ENCODE measurements around the gene GNAT2. TPM values are rescaled to one million over a fixed set of nuclear protein-coding genes. Genes with fewer than 3 reads are reported as not detected.

The GNAT2 gene
- total RNA-seq, 4 donors from 2014 or later, result not detected

GRCh38 chr1:109625176-109625575 is 5.8 kb upstream of the GNAT2 start:
- 90 to 100% methylated on average over 1 to 15 of the region's 16 CpGs for WGBS, 2 donors (ENCODE audit: low coverage in 1 of 2)
- DNase-seq, result no peak
- Histone ChIP-seq H3K9me3 (no peaks in the 10 kb centered on the region), H3K36me3 (no peaks in the 10 kb centered on the region), H3K27ac (no peak overlapping the region), H3K4me3 (no peak overlapping the region), H3K27me3 (no peaks in the 10 kb centered on the region), H3K4me1 (peaks cover 4 to 34% (median 16%) of the 10 kb centered on the region in 4 donors)
- in situ Hi-C loops (cut with MboI; ENCODE audit: low pct_ligation_motif_present in 1 of 4, low pct_unique_long_range_greater_than_20kb in 1 of 4, low sequenced_read_pairs in 3 of 4), result loop anchor here in 1 of 4 donors (10.0 kb wide), 1 partner anchor 80 kb away; the partner anchor contains the start of gene GNAI3
- TF ChIP-seq POLR2AphosphoS5 (IDR thresholded peaks at IDR 0.05), result no peak
- TF ChIP-seq POLR2A (IDR thresholded peaks at IDR 0.05), result no peak
- no peak for TF ChIP-seq CTCF (IDR thresholded peaks at IDR 0.05)
- TF ChIP-seq EP300 (IDR thresholded peaks at IDR 0.05; ENCODE audit: low read depth), result no peak
- intact Hi-C loops (cut with DNase I; ENCODE audit: low total_unique reads), result loop anchor here (5.0 kb wide), 1 partner anchor 78 kb away; the partner anchor contains the start of gene GNAI3

GRCh38 chr1:109624201-109625010 is 5.0 kb upstream of the GNAT2 start:
- TF ChIP-seq POLR2AphosphoS5 (IDR thresholded peaks at IDR 0.05) (no peak), CTCF (IDR thresholded peaks at IDR 0.05) (no peak), EP300 (IDR thresholded peaks at IDR 0.05; ENCODE audit: low read depth) (no peak), POLR2A (IDR thresholded peaks at IDR 0.05) (no peak)
- in situ Hi-C loops (cut with MboI; ENCODE audit: low pct_ligation_motif_present in 1 of 4, low pct_unique_long_range_greater_than_20kb in 1 of 4, low sequenced_read_pairs in 3 of 4), result loop anchor here in 2 of 4 donors (5.0 to 10.0 kb wide), 2 partner anchors 77 to 80 kb away; partner anchors contain the start of gene GNAI3 (in 2 of the 2)
- Histone ChIP-seq H3K9me3 (no peaks in the 10 kb centered on the region), H3K4me3 (no peak overlapping the region), H3K4me1 (peaks cover 4 to 35% (median 19%) of the 10 kb centered on the region in 4 donors), H3K27ac (peak overlapping the region in 1 of 4 donors; percentile 8), H3K36me3 (no peaks in the 10 kb centered on the region), H3K27me3 (no peaks in the 10 kb centered on the region)
- 77% methylated on average over 15 of the region's 17 CpGs; no CpG with 5 or more reads in 1 of the 2 donors for WGBS, 2 donors (ENCODE audit: low coverage in 1 of 2)
- intact Hi-C loops (cut with DNase I; ENCODE audit: low total_unique reads), result loop anchor here (5.0 kb wide), 1 partner anchor 77 kb away; the partner anchor contains the start of gene GNAI3
- no peak for DNase-seq

- intact Hi-C loops (cut with DNase I; ENCODE audit: low total_unique reads) (no loop called here), in situ Hi-C loops (cut with MboI; ENCODE audit: low pct_ligation_motif_present in 1 of 4, low pct_unique_long_range_greater_than_20kb in 1 of 4, low sequenced_read_pairs in 3 of 4) (loop anchor here in 2 of 4 donors (5.0 to 10.0 kb wide), 2 partner anchors 76 to 79 kb away; partner anchors contain the start of gene GNAI3 (in 2 of the 2))
- Histone ChIP-seq H3K36me3 (no peaks in the 10 kb centered on the region), H3K27me3 (no peaks in the 10 kb centered on the region), H3K4me3 (no peak overlapping the region), H3K27ac (peak overlapping the region in 2 of 4 donors; percentile 7 to 29), H3K9me3 (no peaks in the 10 kb centered on the region), H3K4me1 (peaks cover 8 to 42% (median 26%) of the 10 kb centered on the region in 4 donors)
- no peak for DNase-seq
- whole genome bisulfite sequencing, 2 donors (ENCODE audit: low coverage in 1 of 2), result 89% methylated on average over 11 of the region's 11 CpGs; no CpG with 5 or more reads in 1 of the 2 donors
- no peak for TF ChIP-seq EP300 (IDR thresholded peaks at IDR 0.05; ENCODE audit: low read depth)
- no peak for TF ChIP-seq POLR2A (IDR thresholded peaks at IDR 0.05)
- TF ChIP-seq CTCF (IDR thresholded peaks at IDR 0.05), result no peak
- TF ChIP-seq POLR2AphosphoS5 (IDR thresholded peaks at IDR 0.05), result no peak
Observed at GRCh38 chr1:109623601-109624161, 4.3 kb upstream of the GNAT2 start.

GRCh38 chr1:109622895-109623294 is 3.5 kb upstream of the GNAT2 start:
- H3K4me3 ChIP-seq, result no peak overlapping the region
- no peak overlapping the region for H3K27ac ChIP-seq
- no peak for DNase-seq
- H3K4me1 ChIP-seq, result peaks cover 9 to 48% (median 30%) of the 10 kb centered on the region in 4 donors
- H3K36me3 ChIP-seq, result no peaks in the 10 kb centered on the region
- no peak for TF ChIP-seq POLR2AphosphoS5 (IDR thresholded peaks at IDR 0.05)
- TF ChIP-seq CTCF (IDR thresholded peaks at IDR 0.05), result no peak
- TF ChIP-seq EP300 (IDR thresholded peaks at IDR 0.05; ENCODE audit: low read depth), result no peak
- TF ChIP-seq POLR2A (IDR thresholded peaks at IDR 0.05), result no peak
- in situ Hi-C loops (cut with MboI; ENCODE audit: low pct_ligation_motif_present in 1 of 4, low pct_unique_long_range_greater_than_20kb in 1 of 4, low sequenced_read_pairs in 3 of 4), result loop anchor here in 2 of 4 donors (5.0 to 10.0 kb wide), 2 partner anchors 76 to 78 kb away; partner anchors contain the start of gene GNAI3 (in 2 of the 2)
- intact Hi-C loops (cut with DNase I; ENCODE audit: low total_unique reads), result no loop called here
- no peaks in the 10 kb centered on the region for H3K9me3 ChIP-seq
- WGBS, 2 donors (ENCODE audit: low coverage in 1 of 2), result 97% methylated on average over 3 of the region's 3 CpGs; no CpG with 5 or more reads in 1 of the 2 donors
- no peaks in the 10 kb centered on the region for H3K27me3 ChIP-seq
